A172 (cell line): Measurements from ENCODE around the gene CNOT2. TPM values are rescaled to one million over a fixed set of nuclear protein-coding genes. Genes with fewer than 3 reads are reported as not detected.

Source experiments
- DNase-seq: peaks from one replicate; pipeline ENCODE4 v3.0.0-alpha.2; 2015; ENCODE audit warnings: low spot score
- total RNA-seq: library from RNA; depleted of rRNA; stranded (reverse); fragments of >200 nt; shearing (Covaris generic); gene quantifications from 2 replicates; pipeline ENCODE4 v1.2.3, GENCODE V29; 2014

CNOT2 gene
- total RNA-seq, 1 experiment from 2014 or later = 97.3 TPM

GRCh38 chr12:70304684-70305555 lies 61.7 kb downstream of the CNOT2 start:
- peak; percentile 59 for DNase-seq

- DNase-seq = no peak
Observed at GRCh38 chr12:70305794-70306193, 62.6 kb downstream of the CNOT2 start.

- no peak for DNase-seq
Observed at GRCh38 chr12:70306676-70307075, 63.4 kb downstream of the CNOT2 start.

DNA sequence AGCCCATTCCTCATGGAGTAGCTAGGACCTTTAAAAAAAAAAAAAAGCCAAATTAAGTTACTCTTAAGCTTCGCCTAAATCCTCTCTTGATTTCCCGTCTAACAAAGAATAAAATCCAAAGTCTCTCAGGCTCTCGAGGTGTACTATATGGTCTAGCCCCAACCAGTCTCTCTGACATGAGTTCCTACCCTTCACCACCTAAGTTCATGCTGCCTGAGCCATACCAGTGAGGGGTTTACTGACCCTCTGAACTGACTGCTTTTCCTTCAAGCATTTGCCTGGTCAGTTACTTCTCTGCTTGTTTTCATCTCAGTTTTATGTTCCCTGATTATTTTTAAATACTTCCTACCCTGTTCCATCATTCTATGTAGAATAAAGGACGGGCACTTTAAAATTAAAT lies 64.6 kb downstream of the CNOT2 start:
- DNase-seq = no peak

GRCh38 chr12:70309348-70309747 lies 66.1 kb downstream of the CNOT2 start:
- no peak for DNase-seq

GRCh38 chr12:70314145-70314544 lies 70.9 kb downstream of the CNOT2 start:
- no peak for DNase-seq

GRCh38 chr12:70317781-70318180 lies 74.5 kb downstream of the CNOT2 start:
- no peak for DNase-seq

DNA sequence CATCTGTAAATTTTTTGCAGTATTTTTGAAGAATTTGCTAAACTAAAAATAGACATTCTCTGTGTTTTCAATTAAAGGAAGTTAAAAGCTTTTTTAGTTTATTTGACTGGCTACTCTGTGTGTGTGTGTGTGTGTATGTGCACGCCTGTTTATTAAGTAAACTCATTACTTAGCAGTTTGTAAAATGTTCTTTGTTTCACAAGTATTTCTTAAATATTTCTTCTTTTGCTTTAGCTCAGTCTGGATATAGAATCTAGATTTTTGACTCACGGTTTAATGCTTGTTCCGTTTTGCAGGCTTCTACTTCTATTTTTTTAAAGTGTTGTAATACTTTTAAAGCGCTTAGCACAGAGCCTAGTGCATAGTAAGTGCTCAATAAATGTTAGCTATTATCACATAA lies 76.4 kb downstream of the CNOT2 start:
- DNase-seq = no peak

GRCh38 chr12:70321191-70321590 lies 78.0 kb downstream of the CNOT2 start:
- DNase-seq = no peak

DNA sequence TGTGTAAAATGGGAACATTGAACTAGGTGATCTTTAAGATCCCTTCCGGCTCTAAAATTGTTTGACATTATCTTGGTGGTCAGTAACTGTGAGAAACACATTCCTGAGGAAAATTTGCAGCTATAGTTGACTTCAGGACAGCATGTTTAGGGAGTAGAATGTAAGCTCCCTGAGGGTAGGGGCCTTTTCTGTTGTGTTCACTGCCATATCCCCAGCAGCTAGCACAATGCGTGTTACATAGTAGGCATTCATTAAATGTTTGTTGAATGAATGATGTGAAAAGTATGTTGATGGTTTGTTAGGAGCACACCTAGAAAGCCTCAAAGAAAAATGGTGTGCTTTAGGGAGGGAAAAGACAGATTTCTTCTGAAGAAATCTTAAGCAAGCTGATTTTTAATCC lies 84.3 kb downstream of the CNOT2 start:
- no peak for DNase-seq

- DNase-seq = no peak
Observed at GRCh38 chr12:70329728-70330127, 86.5 kb downstream of the CNOT2 start.

DNA sequence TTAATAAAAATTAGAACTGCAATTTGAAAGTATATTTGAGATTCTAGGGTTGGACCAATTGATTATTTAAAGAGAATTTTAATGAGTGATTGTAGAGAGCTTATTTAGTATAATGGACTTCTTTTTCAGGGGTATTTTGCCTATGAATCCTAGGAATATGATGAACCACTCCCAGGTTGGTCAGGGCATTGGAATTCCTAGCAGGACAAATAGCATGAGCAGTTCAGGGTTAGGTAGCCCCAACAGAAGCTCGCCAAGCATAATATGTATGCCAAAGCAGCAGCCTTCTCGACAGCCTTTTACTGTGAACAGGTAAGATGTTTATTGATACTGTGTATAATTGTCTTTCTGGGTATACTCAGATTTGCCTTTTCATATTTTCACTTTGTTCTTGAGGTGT lies 86.9 kb downstream of the CNOT2 start:
- no peak for DNase-seq

DNA sequence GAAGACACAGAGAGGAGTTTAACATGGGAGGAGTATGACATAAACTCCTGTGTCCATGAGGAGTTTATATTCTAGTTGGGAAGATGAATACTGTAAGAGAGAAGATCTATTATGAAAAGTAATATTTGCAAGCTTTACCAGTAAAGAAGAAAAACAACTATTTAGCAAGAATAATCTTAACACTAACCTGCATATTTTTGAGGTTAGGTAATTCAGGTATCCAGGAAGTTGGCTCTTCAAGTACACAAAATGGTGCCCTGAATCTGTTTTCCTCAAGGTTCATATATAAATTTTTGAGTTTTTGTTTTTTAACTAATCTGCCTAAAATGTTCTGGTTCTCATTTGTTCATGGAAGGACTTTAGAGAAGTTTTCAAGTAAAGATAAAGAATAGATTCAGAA lies 89.0 kb downstream of the CNOT2 start:
- DNase-seq = no peak

- no peak for DNase-seq
Observed at GRCh38 chr12:70334742-70335141, 91.5 kb downstream of the CNOT2 start.

GRCh38 chr12:70338531-70338930 lies 95.3 kb downstream of the CNOT2 start:
- no peak for DNase-seq

- DNase-seq = no peak
Observed at GRCh38 chr12:70351076-70351475, 107.8 kb downstream of the CNOT2 start.

DNA sequence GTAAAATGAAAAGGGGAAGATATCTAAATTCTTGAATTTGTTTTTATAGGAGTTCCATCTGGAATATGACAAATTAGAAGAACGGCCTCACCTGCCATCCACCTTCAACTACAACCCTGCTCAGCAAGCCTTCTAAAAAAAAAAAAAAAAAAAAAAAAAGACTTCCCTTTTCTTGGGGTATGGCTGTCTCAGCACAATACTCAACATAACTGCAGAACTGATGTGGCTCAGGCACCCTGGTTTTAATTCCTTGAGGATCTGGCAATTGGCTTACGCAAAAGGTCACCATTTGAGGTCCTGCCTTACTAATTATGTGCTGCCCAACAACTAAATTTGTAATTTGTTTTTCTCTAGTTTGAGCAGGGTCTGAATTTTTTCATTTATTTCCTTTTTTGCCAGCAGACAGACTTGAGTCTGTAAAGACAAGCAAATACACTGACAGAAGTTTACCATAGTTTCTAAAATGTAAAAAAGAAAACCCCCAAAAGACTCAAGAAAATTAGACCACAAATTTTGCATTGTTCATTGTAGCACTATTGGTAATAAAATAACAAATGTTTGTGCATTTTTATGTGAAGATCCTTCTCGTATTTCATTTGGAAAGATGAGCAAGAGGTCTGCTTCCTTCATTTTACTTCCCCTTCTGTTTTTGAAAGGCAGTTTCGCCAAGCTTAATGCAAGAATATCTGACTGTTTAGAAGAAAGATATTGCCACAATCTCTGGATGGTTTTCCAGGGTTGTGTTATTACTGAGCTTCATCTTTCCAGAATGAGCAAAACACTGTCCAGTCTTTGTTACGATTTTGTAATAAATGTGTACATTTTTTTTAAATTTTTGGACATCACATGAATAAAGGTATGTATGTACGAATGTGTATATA lies 110.8 kb downstream of the CNOT2 start:
- no peak for DNase-seq

DNA sequence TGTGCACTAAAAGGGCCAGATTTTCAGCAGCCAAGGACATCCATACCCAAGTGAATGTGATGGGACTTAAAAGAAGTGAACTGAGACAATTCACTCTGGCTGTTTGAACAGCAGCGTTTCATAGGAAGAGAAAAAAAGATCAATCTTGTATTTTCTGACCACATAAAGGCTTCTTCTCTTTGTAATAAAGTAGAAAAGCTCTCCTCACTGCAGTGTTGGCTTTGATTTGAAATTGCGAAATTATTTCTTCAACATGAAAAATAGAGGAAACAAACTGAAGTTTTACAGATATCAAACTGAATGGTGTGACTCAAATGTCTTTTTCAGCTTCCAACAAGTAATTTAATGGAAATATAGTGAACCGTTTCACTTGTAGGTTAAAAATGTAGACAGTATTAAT lies 111.6 kb downstream of the CNOT2 start:
- no peak for DNase-seq

DNA sequence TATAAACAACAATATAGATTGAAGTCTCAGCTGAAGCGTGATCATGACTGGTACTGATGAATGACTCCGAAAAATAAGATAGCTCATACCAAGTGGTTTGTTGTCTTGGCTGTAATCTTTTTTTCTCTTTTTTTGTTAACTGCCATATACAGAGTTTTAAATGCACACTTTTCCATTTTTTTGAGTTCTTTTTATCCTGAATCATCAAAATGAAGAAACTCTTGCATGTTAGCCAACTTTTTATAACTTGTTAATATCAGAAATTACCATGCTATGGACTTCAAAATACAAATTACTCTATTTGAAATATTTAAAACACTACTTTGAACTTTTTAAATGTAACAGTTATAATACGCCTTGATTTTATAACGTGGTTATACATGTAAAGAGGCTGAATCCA lies 112.7 kb downstream of the CNOT2 start:
- no peak for DNase-seq

DNA sequence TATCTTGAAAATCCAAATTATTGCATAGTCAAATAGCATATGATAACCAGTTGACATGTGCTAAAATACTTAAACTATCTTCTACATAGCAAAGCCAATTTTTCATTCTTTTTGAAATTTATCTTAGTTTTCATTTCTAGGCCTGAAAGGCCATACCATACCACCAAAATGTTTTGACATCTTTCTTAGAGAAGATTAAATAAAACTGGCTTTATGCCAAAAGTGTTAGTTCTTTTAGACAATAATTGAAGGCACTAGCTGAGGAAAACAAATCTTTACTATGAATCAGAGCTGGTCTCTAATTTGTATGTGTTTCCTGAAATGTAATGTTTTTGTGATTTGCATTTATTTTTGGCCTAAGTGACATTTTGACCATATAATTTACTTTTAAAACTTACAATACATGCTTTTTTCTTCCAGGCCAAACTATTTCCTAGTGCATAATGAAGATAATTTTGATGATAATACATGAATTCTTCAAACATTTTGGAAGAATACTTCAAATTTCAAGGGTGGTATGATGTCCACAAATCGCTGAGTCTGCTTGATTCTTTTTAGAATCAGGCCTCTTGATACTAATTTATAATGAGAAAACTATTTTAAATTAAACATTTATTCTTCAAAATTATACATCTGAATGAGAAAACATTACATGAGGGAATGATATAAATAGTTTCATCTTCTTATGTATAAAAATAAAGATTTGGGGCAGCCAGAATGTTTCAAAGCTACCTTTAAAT lies 116.4 kb downstream of the CNOT2 start:
- DNase-seq = no peak

DNA sequence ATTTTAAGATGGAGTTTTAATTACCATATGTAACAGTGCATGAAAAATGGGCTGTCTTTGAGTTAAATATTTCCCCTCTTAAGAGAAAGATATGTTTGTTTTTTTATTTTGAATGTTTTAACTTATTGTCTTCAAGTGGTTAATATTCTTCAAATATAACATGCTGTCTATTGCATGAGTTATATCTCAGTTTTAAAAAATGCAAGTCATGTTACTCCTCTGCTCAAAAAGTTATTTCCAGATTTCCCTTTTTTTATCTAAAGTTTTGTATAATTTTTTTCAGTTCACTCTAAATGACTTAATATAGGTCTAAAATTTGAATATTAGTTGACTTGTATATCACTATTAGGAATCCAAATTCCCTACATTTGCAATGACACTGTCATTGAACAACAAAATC lies 117.0 kb downstream of the CNOT2 start:
- DNase-seq = no peak

- no peak for DNase-seq
Observed at GRCh38 chr12:70364695-70365397, 121.6 kb downstream of the CNOT2 start.
